HG03457 (cell line): ENCODE results near the gene GABRG3.
"Not testable (repeated sequence)": the region's sequence is repeated elsewhere in the genome, so short reads cannot be mapped to it uniquely, and the experiment has no call there.

Source experiments
- ATAC-seq: cut with Tn5 transposase; IDR thresholded peaks from one replicate; pipeline ENCODE4 v1.9.1; 2021; ENCODE audit warnings: moderate number of reproducible peaks; ENCODE audit not compliant: unreplicated experiment

GABRG3 gene

DNA sequence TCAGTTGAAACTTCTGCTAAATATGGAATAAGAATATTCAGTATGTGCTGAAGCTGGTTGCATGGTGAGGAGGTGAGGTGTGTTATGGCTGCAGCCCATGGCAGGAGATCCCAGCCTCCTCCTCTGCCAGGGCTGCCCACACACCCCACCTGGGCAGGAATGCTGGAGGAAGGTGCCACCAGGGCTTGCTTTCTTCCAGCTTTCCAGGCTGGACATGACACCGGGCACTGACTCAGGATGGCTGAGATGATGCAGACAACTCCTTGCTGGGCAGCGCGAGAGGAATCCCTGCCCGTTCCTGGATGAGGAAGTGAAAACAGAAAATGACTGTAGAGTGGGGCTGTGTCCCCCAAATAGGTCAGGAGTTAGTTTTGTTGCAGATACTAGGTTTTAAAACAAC, 14.1 kb downstream of the GABRG3 start:
- no peak for ATAC-seq

DNA sequence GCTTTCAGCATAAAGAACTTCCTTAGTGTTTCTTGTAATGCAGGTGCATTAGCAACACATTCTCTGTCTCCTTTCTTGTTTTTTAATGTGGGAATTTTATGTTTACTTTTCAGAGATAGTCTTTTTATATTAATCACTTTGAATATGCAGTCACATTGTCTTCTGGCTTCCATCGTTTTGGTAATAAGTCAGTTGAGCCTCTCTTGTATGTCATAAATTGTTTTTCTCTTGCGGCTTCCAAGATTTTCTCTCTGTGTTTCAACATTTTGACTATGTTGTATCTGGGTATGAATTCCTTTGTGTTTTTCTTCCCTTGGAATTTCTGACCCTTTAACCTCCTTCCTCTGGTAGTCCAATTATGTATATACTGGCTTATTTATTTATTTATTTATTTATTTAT, 25.3 kb downstream of the GABRG3 start:
- no peak for ATAC-seq

DNA sequence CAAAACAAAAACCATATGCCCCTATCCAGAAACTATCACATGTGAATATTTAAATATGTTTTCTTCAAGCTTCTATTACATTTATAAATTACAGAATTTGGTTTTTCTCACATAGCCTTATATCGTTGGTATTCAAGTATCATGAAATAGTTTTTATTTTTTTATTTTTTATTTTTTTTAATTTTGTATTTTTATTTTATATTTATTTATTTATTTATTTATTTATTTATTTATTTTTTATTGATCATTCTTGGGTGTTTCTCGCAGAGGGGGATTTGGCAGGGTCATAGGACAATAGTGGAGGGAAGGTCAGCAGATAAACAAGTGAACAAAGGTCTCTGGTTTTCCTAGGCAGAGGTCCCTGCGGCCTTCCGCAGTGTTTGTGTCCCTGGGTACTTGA, 32.0 kb downstream of the GABRG3 start:
- not testable (repeated sequence) for ATAC-seq

DNA sequence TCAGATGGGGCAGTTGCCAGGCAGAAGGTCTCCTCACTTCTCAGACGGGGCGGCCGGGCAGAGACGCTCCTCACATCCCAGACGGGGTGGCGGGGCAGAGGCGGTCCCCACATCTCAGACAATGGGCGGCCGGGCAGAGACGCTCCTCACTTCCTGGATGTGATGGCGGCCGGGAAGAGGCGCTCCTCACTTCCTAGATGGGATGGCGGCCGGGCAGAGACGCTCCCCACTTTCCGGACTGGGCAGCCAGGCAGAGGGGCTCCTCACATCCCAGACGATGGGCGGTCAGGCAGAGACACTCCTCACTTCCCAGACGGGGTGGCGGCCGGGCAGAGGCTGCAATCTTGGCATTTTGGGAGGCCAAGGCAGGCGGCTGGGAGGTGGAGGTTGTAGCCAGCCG, 33.2 kb downstream of the GABRG3 start:
- not testable (repeated sequence) for ATAC-seq

DNA sequence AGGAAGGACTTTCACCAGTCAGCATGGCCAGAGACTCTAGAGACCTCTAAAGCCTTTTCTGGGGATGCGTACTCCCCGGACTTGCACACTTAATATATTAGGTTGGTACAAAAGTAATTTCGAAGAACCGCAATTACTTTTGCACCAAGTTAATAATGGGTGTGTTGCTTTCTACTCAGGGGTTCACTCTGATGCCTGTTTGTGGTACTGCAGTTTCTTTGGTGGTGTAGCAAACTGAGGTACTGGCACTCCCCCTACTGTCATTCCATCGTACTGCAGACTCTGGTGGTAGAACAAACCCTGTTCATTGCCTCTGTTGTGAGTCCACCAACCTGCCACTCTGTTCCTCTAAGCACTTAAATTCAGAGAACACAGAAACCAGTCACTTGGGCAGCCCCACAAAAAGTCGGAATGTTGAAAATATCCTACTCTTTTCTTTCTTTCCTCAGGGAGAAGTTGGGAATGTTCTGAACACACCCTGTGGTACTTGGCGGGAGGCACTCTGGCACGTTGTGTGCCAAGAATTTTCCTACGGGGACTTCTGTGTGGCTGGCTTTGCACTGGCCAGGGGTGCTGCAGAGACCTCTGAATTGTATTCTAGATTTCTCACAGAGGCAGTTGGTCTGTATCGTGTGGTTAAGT, 46.3 kb downstream of the GABRG3 start:
- peak; percentile 90 for ATAC-seq

DNA sequence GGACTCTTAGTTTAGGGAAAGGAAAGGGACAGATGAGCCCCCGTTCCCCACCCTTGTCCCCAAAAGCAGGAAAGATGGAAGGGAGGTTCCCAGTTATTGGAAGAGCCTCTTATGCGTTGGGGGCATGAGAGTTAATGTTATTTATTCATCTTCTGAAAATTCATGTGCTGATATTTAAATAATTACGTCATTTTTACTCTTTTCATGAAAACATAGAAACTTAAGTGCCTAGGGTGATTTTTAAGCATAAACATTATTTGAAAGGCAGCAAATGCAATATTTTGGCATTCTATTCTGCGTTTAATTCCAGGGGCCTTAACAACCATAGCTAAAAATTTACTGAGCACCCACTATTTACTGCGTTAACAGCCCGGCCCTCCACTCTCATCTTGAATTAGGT, 48.7 kb downstream of the GABRG3 start:
- no peak for ATAC-seq

DNA sequence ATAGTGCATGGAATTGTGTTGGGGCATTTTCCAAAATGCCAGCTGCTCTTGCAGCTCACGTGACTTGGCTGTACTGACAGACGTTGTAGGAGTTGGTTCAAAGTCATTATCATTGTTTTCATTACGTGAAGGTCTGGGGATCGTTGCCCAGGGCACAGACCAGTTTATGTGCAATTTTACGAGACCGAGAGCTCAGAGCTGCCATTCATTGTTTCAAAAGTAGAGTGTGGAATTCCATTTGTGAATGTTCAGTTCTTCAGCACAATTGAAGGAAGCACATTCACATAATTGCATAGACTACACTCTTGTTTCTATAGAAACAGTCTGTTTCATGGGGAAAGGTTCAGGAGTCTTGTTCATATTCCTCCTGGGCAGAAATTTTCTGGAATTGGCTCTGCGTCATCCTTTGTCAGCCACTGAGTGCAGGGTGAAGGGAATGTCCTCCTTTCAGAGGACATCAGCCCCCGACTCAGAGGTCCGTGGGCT, 54.5 kb downstream of the GABRG3 start:
- no peak for ATAC-seq

DNA sequence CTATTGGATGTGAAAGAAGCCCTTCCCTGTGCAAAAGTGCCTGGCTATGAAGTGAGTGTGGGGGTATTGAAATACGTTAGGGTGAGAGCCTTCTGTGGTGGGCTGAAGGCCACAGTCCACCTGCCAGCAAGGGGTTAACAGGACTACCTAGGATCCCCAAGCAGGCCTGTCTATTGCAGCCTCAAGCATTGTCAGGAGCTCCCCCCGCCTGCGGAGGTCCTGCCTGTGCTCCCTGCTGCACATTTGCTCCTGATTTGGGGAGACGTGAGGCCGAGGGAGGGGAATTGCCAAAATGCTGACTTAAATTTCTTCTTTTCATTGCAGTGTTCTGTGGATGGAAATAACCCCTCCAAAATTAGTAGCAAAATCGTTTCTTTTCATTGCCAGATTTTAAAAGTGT, 56.2 kb downstream of the GABRG3 start:
- ATAC-seq = no peak

DNA sequence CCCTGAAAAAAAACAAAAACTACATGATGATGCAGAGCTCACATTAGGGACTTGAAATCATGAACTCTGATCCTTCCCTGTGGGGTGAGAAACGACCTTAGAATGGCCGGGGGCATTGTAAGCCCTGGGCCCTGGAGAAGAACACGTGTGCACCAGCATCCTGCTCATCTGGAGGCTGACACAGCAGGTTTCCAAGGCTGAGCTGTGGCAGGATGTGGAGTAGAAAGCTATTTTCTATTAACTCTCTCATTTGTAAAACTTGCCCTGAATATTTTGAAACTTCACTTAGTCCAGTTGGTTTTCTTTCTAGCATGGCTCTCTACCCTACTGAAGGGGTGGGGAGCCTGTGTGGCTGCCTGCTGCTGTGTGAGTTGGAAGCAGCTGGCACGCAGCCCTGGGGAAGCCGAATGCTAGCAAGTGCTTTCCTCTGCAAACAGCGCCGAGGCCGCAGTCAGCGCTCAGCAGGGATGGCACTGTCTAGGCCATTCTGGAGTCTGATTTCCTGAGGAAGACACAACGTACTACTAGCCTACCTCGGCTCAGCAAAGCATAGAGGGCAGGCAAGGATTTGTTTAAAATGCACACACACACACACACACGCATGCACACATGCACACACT, 58.0 kb downstream of the GABRG3 start:
- ATAC-seq = no peak

DNA sequence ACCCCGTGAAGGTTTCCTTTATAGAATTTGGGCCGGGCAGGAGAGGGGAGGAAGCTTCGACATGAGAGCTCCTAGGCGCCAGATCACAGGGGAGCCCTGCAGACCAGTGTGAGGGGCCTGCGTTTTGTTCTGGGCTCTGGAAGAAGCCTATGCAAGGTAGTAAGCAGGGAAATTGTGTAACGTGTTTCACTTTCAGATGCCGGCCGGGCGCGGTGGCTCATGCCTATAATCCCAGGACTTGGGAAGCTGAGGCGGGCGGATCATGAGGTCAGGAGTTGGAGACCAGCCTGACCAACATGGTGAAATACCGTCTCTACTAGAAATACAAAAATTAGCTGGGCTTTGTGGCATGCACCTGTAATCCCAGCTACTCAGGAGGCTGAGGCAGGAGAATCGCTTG, 65.2 kb downstream of the GABRG3 start:
- no peak for ATAC-seq

DNA sequence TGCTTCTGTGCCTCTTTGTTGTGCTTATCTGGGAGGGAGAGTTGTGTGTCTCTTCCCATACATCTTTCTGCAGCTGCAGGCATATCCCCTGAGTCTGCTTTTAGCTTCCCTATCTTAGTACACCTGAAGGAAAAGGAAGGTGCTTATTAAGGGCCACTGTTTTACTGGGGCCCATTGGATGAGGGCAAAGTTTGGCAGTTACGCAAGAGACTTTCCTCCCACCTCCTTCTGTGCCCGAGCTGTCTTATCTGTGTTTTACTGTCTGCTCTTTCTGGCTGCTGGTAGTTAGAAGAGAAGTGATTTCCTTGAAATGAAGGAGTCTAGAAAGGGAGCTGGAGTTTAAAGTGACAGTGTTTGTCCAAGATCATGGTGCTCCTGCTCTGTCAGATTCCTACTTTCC, 66.5 kb downstream of the GABRG3 start:
- no peak for ATAC-seq

DNA sequence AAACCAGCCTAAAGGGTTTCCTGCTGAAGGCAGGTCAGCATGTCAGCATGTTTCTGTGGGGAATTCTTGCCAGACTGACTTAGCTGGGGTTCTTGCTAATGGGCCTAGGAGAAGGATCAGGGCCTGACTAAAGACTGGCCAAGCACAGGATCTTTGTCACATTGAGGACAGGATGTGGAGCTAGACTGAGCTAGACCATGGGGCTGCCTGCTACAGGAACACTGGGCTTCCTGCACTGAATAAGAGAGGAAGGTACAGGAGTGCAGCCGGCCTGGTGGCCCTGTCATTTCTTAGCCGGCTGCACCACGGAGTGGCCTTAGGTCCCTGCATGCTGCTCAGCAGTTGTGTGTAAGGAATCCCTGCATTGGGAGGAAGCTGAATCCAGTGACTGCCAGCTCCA, 68.2 kb downstream of the GABRG3 start:
- ATAC-seq = no peak

DNA sequence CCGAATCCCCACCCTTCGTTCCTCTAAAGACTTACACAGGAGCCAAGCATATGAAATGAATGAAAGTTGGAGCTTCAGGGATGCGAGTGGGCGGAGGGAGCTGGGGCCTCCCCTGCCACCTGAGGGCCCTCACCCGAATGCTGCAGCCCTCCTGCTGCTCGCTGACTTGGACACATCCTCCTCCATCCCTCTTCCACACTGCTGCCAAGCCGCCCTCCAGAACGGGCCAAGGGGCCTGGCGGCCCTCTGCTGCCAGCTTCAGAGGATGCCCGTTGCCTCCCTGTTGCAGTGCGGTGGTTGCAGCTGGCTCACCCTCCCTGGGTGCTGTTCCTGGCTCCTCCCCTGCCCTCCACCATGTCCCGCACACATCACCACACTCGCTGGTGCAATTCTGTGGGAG, 71.2 kb downstream of the GABRG3 start:
- no peak for ATAC-seq

DNA sequence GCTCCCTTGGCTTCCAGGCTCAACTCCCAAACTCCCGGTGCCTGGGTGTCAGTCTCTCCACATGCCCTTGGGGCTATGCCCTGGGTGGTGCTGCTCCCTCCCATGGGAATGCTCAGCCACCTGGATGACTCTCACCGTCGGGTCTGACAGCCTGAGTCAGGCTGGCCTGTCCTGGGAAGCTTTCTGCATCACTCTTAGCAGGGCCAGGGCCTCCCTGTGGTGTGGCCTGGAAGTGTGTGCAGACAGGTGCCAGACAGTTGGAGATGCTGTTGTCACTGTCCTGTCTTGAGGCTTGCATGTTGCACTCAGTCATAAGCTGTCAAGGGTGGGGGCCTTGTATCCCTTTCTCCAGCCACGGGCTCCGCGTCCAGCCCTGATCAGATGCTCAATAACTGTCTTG, 71.7 kb downstream of the GABRG3 start:
- no peak for ATAC-seq

DNA sequence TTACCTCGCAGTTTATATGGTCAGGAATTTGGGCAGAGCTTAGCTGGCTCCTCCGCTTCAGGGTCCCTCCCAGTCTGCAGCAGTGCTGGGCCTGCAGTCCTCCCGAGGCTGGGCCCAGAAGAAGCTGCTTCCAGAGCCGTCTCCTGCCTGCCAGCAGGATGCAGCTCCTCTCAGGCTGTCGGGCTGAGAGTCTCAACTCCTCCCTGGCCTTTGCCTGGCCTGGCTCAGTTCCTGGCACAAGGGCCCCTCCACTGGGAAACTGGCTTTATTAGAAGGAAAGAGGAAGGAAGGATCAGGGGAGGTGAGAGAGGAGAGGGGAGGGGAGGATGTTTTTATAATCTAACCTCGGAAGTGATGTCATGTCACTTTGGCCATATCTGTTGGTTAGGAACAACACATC, 72.8 kb downstream of the GABRG3 start:
- ATAC-seq = no peak

DNA sequence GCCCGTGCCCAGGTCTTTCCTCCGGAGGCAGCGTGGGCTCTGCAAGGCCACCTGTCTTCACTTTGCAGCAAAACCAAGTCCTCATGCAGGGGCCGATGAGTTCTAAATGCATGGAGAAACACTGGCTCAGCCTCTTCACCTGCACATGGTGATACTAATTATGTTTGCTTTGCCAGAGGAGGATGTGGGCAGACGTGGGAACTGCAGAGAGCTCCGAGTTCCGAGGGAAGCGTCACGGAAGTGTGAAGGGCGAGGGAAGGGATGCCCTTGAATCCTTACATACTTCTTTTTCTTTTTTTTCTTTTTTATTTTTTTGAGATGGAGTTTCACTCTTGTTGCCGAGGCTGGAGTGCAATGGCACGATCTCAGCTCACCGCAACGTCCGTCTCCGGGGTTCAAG, 74.8 kb downstream of the GABRG3 start:
- no peak for ATAC-seq

DNA sequence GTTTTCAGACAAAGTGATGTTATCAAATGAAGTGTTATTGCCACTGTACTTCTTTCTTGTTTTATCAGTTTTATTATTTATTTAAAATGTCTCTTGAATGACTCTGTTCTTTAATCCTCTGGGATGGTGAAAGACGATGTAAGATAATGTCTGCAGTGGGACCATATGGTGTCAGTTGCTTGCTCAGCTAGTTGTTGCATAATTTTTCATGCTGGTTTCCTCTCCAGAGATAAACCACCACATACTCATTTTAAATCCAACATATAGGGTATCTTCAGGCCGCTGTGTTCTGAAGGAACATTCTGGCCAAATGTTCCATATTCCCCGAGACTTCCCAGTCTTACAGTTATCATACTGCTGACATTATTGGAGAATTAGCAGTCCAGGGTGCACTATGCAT, 75.9 kb downstream of the GABRG3 start:
- ATAC-seq = no peak

DNA sequence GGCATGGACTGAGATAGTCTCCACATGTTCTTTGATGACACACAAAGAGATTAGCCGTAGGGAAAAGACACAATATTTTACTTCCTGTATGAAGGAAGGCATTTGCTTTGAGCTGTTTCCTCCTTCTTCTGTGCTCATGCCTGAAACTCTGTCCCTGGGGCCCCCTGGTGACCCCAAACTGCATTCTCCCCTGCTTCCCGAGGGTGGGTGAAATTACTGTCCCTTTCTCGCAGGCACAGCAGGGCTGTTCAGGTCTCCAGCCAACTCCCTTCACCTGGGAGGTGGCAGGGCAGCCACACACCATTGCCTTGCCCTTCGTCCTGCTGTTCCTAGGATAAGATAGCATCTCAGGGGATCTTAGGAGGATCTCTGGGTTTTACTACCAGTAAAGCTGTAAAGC, 79.2 kb downstream of the GABRG3 start:
- no peak for ATAC-seq

DNA sequence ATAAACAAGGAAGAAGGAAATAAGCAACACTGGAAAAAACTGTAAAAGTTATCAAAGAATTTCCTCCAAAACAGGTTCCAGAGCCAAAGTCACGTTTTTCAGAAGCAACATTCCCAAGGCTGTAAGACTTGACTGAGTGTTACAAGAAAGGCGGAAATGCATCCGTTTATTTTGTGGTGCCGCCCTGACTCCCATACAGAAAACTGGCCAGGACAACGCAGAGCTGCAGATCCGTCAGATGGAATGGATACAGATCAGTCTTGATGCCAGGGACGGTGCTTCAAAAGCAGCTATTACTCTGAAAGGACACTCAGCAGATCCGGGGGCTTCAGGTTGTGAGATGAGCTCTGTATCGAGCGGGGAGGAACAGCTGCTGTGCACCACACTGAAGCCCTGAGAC, 83.4 kb downstream of the GABRG3 start:
- no peak for ATAC-seq

DNA sequence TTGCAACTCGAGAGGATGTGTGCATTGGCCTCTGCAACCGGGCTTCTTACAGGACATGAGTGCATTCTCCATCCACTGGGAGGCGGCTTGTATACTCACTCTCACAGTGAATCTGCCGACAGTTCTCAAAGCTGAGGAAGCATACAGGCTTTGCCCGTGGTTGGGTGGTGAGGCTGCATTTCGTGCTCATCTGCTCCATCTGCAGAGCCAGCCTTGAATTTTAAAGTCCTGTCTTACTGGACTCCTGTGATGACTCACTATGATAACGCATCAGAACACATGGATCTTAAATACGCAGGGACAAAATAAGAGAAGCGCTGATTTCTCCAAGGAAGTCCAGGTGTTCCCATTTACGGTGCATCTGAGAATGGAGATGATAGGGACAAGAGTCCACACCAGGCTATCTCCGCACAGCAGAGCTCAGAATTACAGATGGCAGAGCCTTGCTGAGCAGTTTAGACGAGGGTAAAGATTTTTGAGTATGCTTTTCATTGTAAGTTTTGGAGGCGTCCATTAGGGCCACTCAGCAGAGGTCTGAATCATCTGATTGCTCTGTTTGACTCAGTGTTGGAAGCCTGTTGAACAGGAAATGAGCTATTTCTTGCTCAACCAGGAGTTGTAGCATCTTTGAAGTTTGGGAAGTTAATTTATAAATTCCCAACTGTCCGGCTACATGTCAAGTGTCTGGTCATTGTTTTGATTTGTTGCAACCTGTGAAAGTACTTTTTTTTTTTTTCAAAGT, 87.1 kb downstream of the GABRG3 start:
- no peak for ATAC-seq

DNA sequence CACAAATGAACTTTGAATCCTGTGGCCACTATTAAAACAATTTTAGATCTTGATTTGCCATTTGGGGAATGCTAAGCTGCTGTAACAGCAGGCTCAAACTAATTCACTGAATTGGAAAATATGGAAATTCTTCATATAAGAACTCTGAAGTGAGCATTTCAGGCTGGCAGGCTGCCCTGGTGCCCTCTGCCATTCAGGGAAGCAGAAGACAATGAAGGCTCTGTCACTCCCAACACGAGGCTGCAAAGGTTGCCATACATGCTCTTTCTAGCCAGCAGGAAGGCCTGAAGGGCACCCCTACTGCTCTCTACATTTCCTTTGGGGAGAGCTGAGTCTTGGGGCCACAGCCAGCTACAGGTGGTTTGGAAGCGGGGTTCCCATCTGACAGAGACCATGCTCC, 88.0 kb downstream of the GABRG3 start:
- no peak for ATAC-seq

DNA sequence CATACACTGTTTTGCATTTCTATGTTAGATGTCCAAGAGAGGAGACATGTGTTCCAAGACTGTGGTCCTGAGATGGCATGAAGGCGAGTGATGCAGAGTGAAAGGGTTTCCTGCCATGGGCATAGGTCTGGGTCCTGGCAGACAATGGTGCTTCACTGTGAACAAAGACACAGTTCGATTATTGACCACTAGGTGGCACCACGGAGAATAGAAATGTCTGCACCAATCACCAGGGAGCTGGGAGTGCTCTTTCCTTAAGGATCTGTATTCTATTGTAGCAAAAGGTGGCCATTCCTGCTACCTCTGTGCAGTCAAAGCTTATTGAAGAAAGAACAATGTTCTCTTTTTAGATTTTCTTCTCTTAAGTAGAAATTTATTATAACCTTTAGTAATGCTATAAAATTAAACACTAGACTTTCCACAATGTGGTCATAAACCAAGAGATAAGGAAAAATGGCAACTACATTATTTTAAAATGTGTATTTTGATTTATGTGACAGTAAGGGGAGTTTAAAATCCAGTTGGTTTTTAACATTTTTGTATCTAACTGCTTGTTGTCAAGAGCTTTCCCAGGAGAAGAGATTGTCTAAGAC, 88.7 kb downstream of the GABRG3 start:
- ATAC-seq = no peak
